Astrocyte of the cerebellum (primary cell): ENCODE results near the gene LIMK1.

Source experiments
- DNase-seq: peaks from one replicate; pipeline ENCODE4 v3.0.0-alpha.2; 2011; ENCODE audit warnings: low read depth
- H3K4me3 ChIP-seq: 2 replicates; pipeline ENCODE4 v1.5.1; 2011; ENCODE audit warnings: mild to moderate bottlenecking, low read depth, low read length, moderate library complexity
- in situ Hi-C: cut with HindIII; loops from 2 replicates; pipeline ENCODE4 v1.10.0; 2017; ENCODE audit warnings: low sequenced_read_pairs
- TF ChIP-seq, protein P1 (sequence below): IDR thresholded peaks from 2 replicates; pipeline ENCODE4 v1.5.1; 2012; ENCODE audit warnings: low read length, low read depth, moderate library complexity, mild to moderate bottlenecking; ENCODE audit errors: missing control alignments

The LIMK1 gene

DNA sequence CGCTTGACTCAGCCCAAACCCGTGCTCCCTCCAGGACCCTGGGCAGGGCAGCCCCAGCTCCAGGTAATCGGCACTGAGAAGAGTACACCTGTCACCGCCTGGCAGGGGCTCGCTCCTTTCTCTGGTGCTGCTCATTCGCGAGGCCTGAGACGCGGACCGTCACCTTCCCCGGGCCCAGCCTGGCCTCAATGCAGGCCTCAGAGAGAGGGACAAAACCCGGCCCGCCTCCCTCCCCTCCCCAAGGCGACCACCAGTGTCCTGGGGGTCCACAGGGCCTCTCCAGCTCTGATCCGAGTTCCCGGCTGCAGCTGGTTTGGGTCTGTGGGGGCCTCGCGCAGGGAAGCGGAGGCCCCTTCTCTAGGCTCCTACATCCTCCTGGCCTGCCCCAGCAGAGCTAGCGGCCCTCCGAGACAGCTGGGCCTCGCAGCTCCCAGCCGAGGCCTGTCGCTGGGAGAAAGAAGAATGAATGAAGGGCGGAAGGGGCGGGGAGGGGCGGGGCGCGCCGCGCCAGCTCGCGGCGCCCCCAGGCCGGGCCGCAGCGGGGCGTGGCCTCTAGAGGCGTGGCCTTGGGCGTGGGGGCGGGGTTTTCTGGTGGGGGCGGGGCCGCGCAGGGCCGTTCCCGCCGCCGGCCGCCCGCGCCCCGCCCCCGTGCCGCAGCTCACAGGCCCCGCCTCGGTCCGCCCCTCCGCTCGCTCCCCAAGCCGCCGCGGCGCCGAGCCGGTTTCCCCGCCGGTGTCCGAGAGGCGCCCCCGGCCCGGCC is at the start of gene LIMK1:
Gene LIMK1, plus strand, starts transcription at position 688 of the 760 bp plus-strand sequence. CDS start 187 bp downstream, outside the sequence.
- DNase-seq: peak; percentile 38
- in situ Hi-C loops: no loop called here
- peak within 1 kb of the TSS; percentile 63 for H3K4me3 ChIP-seq
- TF ChIP-seq, protein P1, sequence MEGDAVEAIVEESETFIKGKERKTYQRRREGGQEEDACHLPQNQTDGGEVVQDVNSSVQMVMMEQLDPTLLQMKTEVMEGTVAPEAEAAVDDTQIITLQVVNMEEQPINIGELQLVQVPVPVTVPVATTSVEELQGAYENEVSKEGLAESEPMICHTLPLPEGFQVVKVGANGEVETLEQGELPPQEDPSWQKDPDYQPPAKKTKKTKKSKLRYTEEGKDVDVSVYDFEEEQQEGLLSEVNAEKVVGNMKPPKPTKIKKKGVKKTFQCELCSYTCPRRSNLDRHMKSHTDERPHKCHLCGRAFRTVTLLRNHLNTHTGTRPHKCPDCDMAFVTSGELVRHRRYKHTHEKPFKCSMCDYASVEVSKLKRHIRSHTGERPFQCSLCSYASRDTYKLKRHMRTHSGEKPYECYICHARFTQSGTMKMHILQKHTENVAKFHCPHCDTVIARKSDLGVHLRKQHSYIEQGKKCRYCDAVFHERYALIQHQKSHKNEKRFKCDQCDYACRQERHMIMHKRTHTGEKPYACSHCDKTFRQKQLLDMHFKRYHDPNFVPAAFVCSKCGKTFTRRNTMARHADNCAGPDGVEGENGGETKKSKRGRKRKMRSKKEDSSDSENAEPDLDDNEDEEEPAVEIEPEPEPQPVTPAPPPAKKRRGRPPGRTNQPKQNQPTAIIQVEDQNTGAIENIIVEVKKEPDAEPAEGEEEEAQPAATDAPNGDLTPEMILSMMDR: no peak

DNA sequence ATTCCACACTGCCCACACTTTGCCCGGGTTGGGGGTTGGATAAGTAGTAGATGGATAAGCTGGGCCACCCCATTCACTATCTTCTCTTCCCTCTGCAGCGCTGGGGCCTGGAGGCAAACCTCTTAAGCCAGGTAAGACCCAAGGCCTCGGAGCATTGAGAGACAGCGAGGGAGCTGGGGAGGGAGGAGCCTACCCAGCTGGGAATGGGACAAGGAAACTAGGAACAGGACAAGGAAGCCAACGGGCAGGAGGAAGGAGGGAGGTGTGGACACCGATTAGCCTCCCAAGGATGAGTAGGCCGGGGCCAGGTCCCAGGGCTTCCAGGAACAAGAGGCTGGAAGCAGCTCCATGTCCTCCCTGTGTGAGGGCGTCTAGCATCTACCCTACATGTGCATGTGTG is 46.0 kb upstream of the LIMK1 start:
- TF ChIP-seq, protein P1: no peak
- in situ Hi-C loops: no loop called here
- no peak for DNase-seq
- no peak overlapping the region for H3K4me3 ChIP-seq

DNA sequence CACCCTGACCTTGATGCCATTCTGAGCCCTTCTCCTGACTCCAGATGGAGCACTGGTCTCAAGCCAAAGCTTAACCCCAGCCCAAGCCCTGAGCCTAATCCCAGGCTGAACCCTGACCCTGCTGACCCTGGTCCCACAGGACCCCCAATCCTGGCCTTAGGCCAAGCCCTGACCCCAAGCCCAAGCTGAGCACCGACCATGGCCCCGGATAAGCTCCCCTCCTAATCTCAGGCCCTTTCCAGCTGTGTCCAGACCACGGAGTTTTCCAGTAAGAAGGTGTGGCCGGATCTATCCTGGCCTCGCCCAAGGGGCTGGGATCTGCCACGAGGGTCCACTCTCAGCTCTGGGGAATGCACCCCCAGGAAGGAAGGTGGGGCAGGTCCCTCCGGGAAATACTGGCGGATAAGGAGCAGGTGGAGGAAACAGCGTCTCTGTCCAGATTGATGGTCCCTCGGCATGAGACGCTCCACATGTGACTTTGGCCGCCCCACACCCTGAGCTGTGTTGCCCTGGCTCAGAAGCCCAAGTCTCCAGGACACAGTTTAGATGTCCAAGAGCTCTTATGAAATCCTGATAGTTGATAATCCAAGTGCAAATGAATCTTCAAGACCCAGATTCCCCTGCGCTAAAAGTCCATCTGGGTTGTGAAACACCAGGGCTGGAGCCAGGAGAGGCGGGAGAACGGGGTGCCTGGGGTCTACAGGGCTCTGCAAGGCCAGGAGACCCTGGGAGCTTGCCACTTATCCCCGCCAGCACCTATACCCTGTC is 45.2 kb upstream of the LIMK1 start:
- TF ChIP-seq, protein P1: no peak
- H3K4me3 ChIP-seq: no peak overlapping the region
- no peak for DNase-seq
- in situ Hi-C loops: no loop called here

DNA sequence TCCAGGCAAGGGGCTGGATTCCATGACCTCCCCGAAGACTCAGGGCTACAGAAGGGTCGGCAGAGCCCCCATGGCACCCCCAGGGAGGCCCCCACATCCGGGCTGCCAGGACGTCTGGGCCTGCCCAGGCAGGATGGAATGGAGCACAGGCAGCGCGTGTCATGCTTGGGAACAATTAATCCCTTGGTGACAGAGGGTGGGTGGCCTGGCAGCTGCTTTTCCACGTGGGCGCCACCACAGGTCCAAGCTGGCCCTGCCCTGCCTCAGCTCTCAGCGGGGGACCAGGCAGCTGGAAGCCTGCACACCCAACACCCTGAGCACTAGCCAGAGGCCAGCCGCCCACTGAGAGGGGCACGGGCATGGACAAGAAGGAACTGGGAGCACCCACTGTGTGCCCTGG is 44.3 kb upstream of the LIMK1 start:
- in situ Hi-C loops: no loop called here
- no peak for DNase-seq
- TF ChIP-seq, protein P1: no peak
- no peak overlapping the region for H3K4me3 ChIP-seq

DNA sequence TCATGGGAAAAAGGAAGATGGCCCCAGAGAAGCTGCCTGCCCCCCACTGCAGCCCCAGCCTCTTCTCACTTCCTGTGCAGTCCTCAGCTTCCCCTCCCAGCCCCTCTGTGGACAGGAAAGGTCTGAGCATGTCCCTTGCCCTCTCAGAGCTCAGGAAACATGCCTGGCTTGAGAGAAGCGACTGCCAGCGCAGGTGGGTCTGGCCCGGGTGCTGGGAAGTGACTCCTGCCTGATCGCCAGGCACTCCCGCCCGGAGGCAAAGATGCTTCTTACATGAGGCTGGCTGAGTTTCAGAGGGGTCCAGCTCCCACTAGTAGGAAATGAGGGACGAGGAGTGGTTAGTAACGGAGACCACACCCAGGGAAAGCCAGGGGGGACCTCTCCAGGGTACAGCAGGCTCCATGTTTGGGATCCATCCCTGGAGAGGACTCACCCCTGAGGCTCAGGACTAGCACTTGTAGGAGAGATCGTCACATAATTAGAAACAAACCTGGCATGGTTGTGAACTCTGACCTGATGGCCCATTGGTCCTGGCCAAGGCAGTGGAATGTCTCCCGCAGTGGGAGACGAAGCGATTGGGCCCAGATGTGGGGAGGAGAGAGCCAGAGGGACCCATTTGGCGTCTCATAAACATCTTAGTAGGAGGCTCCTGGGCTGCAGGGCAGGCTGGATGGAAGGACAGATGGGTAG is 43.4 kb upstream of the LIMK1 start:
- TF ChIP-seq, protein P1: no peak
- no peak overlapping the region for H3K4me3 ChIP-seq
- in situ Hi-C loops: no loop called here
- DNase-seq: no peak

DNA sequence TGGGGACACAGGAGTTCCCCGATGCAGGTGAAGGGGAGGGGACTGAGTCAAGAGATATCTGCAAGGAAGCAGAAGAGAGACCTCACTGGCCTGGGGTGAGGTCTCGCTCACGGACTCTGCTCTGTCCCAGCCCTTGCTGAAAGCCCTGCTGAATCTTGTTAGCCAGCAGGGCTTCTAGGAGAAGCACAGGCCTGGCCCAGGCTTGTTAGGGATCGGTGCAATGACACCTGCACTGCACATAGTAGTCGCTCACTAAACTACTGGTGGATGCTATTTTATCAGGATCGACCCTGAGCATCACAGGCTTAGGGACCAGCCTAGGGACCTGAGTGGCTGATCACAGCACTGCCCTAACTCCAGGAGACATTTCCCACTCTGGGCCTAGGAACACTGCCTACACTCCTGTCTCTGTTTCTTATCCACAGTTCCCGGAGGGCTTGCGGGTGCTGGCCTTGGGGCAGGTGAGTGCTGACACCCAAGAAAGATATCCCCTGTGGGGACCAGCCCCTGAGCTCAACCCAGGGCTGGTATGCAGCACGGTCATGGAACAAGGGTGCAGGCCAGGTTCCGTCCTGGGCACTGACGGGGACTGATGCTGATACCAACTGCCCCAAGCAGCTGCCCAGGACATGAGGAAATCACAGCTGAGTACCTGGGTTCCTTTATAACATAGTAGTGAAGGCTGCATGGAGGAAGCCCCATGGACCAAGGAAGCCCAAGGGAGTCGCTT is 42.6 kb upstream of the LIMK1 start:
- TF ChIP-seq, protein P1: no peak
- no peak overlapping the region for H3K4me3 ChIP-seq
- DNase-seq: no peak
- in situ Hi-C loops: no loop called here
